Testis (tissue), 3 donors: ENCODE data around the gene PPP1R9A. TPM values are rescaled to one million over a fixed set of nuclear protein-coding genes. Genes with fewer than 3 reads are reported as not detected.

Source experiments
- DNase-seq: peaks from one replicate; pipeline ENCODE4 v3.0.0-alpha.2; 2019
- H3K27ac ChIP-seq, 2 donors: fragments of 200-600 bp; sonication (generic); one replicate each; pipeline ENCODE4 v1.5.1; 2019
- H3K27me3 ChIP-seq: fragments of 200-600 bp; sonication (generic); one replicate; pipeline ENCODE4 v1.5.1; 2019
- H3K36me3 ChIP-seq: fragments of 200-600 bp; sonication (generic); one replicate; pipeline ENCODE4 v1.5.1; 2017; ENCODE audit warnings: low read depth; ENCODE audit errors: missing control alignments
- H3K4me1 ChIP-seq: fragments of 200-600 bp; sonication (generic); one replicate; pipeline ENCODE4 v1.5.1; 2019
- H3K4me3 ChIP-seq, 2 donors: fragments of 200-600 bp; sonication (generic); one replicate each; pipeline ENCODE4 v1.5.1; 2017 to 2019
- H3K9me3 ChIP-seq: fragments of 200-600 bp; sonication (generic); one replicate; pipeline ENCODE4 v1.5.1; 2017
- CTCF ChIP-seq, 3 experiments: fragments of 450-650 bp in 2 of 3; fragments of 200-600 bp in 1 of 3; sonication (generic) in 1 of 3; IDR thresholded peaks; one replicate each; pipeline ENCODE4 v1.5.1; 2016 to 2019; ENCODE audit warnings: antibody characterized with exemption in 3 of 3, mild to moderate bottlenecking in 2 of 3, moderate library complexity in 1 of 3
- POLR2A ChIP-seq: fragments of 450-650 bp; IDR thresholded peaks from one replicate; pipeline ENCODE4 v1.6.1; 2017; ENCODE audit warnings: antibody characterized with exemption, mild to moderate bottlenecking, moderate library complexity
- WGBS, 2 donors: methylation state at CpG; one replicate each; pipeline ENCODE4 v1.1.5; 2018; 5-methylcytosine and 5-hydroxymethylcytosine counted together
- intact Hi-C: fragments of 100-400 bp; cut with DNase I; formaldehyde crosslinking; loops from one replicate; pipeline ENCODE4 v1.15.1; 2023; ENCODE audit warnings: low total_unique reads
- polyA plus RNA-seq: library from polyadenylated mRNA; stranded (reverse); fragments of 350-450 nt; fragmentation: Illumina TruSeq; extraction: RNeasy Lipid Tissue Mini Kit (QIAGEN cat#74804); gene quantifications from one replicate; pipeline ENCODE4 v1.2.3, GENCODE V29; 2014; ENCODE audit warnings: low read depth, low replicate concordance; ENCODE audit not compliant: insufficient read depth
- total RNA-seq, 2 donors: library from RNA; depleted of rRNA; stranded (reverse); fragments of >200 nt; gene quantifications; one replicate each; pipeline ENCODE4 v1.2.3, GENCODE V29; 2016

PPP1R9A gene
- total and polyA plus RNA-seq, 3 donors from 2014 or later, result 16.7 to 47.8 (median 47.0) TPM

GRCh38 chr7:95311389-95311788 lies 404.0 kb downstream of the PPP1R9A start:
- 85 to 95% methylated on average over 2 of the region's 2 CpGs for WGBS, 2 donors
- TF ChIP-seq POLR2A, result no peak
- no peak for TF ChIP-seq CTCF (IDR thresholded peaks at IDR 0.05)
- no peak overlapping the region for H3K4me3 ChIP-seq
- H3K27ac ChIP-seq, result no peak overlapping the region
- H3K4me1 ChIP-seq, result no peaks in the 10 kb centered on the region
- intact Hi-C loops, result no loop called here
- no peaks in the 10 kb centered on the region for H3K36me3 ChIP-seq
- H3K9me3 ChIP-seq, result no peaks in the 10 kb centered on the region
- no peaks in the 10 kb centered on the region for H3K27me3 ChIP-seq
- no peak for DNase-seq

- TF ChIP-seq POLR2A (no peak), CTCF (IDR thresholded peaks at IDR 0.05) (no peak)
- Histone ChIP-seq H3K36me3 (no peaks in the 10 kb centered on the region), H3K27ac (no peak overlapping the region), H3K4me3 (no peak overlapping the region), H3K4me1 (no peaks in the 10 kb centered on the region), H3K9me3 (no peaks in the 10 kb centered on the region), H3K27me3 (no peaks in the 10 kb centered on the region)
- intact Hi-C loops, result no loop called here
- no peak for DNase-seq
- WGBS, 2 donors, result 84 to 86% methylated on average over 4 of the region's 4 CpGs
Measured at GRCh38 chr7:95312561-95312960, 405.2 kb downstream of the PPP1R9A start.

- no peaks in the 10 kb centered on the region for H3K9me3 ChIP-seq
- no peaks in the 10 kb centered on the region for H3K27me3 ChIP-seq
- 79 to 81% methylated on average over 2 of the region's 2 CpGs for WGBS, 2 donors
- H3K36me3 ChIP-seq, result no peaks in the 10 kb centered on the region
- TF ChIP-seq POLR2A (no peak), CTCF (IDR thresholded peaks at IDR 0.05) (no peak)
- H3K27ac ChIP-seq, result no peak overlapping the region
- no peaks in the 10 kb centered on the region for H3K4me1 ChIP-seq
- no peak for DNase-seq
- H3K4me3 ChIP-seq, result no peak overlapping the region
- intact Hi-C loops, result no loop called here
Measured at GRCh38 chr7:95316588-95316987, 409.2 kb downstream of the PPP1R9A start.

- H3K27ac ChIP-seq, result no peak overlapping the region
- H3K36me3 ChIP-seq, result no peaks in the 10 kb centered on the region
- no peaks in the 10 kb centered on the region for H3K27me3 ChIP-seq
- intact Hi-C loops, result no loop called here
- WGBS, 2 donors, result 39 to 41% methylated on average over 2 of the region's 2 CpGs
- no peaks in the 10 kb centered on the region for H3K9me3 ChIP-seq
- no peaks in the 10 kb centered on the region for H3K4me1 ChIP-seq
- TF ChIP-seq CTCF (IDR thresholded peaks at IDR 0.05), result no peak
- no peak for TF ChIP-seq POLR2A
- peak; percentile 33 for DNase-seq
- H3K4me3 ChIP-seq, result no peak overlapping the region
Measured at GRCh38 chr7:95317546-95317945, 410.2 kb downstream of the PPP1R9A start.

- 75 to 88% methylated on average over 3 of the region's 3 CpGs for WGBS, 2 donors
- no peaks in the 10 kb centered on the region for H3K9me3 ChIP-seq
- TF ChIP-seq POLR2A, result no peak
- TF ChIP-seq CTCF (IDR thresholded peaks at IDR 0.05), result no peak
Measured at GRCh38 chr7:95317966-95318365, 410.6 kb downstream of the PPP1R9A start.

More at GRCh38 chr7:95317966-95318365, 410.6 kb downstream of the PPP1R9A start:
- DNase-seq, result no peak
- Histone ChIP-seq H3K27me3 (no peaks in the 10 kb centered on the region), H3K4me1 (no peaks in the 10 kb centered on the region), H3K36me3 (no peaks in the 10 kb centered on the region), H3K4me3 (no peak overlapping the region), H3K27ac (no peak overlapping the region)
- intact Hi-C loops, result no loop called here
